ENCODE data around the gene ILDR2.
"Not testable (repeated sequence)": the region's sequence is repeated elsewhere in the genome, so short reads cannot be mapped to it uniquely, and the experiment has no call there.

Gene ILDR2

DNA sequence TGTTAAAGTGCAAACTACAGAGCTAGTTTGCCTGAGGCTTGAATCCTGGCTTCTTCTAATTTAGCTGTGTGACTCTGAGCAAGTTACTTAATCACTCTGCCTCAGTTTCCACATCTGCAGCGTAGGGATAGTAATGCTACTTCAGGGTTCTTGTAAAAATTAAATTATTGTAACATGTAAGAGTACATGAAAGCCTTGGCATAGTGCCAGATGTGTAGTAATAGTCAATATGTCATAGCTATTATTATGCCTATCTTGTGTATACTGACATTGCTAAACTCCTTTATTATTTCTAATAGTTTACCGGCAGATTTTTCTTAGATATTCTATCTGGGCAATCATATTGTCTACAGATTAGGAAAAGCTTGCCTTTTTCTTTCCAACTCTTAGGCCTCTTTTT, 92.4 kb downstream of the ILDR2 start:
- no peak for DNase-seq

DNA sequence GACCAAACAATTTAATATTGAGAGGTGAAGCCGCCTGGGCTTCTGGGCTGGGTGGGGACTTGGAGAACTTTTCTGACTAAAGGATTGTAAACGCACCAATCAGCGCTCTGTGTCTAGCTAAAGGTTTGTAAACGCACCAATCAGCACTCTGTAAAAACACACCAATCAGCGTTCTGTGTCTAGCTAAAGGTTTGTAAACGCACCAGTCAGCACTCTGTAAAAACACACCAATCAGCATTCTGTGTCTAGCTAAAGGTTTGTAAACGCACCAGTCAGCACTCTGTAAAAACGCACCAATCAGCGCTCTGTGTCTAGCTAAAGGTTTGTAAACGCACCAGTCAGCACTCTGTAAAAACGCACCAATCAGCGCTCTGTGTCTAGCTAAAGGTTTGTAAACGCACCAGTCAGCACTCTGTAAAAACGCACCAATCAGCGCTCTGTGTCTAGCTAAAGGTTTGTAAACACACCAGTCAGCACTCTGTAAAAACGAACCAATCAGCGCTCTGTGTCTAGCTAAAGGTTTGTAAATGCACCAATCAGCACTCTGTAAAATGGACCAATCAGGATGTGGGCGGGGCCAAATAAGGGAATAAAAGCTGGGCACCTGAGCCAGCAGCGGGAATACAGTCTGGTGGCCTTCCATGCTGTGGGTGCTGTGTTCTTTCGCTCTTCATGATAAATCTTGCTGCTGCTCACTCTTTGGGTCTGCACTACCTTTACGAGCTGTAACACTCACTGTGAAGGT, 97.0 kb downstream of the ILDR2 start:
- DNase-seq = not testable (repeated sequence)

DNA sequence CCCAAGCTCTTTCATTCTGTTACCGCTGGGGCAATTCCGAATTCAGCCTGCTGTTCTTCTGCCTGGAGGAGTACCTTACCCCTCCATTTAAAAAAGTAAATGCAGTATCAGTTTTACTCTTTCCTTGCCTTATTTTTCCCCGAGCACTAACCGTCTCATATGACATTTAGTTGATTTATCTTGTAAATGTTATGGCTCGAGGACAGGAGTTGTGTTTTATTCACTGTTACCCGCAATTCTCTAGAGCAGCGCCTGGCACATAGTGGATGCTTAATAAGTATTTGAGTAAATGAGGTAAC, 98.9 kb downstream of the ILDR2 start:
- no peak for DNase-seq

DNA sequence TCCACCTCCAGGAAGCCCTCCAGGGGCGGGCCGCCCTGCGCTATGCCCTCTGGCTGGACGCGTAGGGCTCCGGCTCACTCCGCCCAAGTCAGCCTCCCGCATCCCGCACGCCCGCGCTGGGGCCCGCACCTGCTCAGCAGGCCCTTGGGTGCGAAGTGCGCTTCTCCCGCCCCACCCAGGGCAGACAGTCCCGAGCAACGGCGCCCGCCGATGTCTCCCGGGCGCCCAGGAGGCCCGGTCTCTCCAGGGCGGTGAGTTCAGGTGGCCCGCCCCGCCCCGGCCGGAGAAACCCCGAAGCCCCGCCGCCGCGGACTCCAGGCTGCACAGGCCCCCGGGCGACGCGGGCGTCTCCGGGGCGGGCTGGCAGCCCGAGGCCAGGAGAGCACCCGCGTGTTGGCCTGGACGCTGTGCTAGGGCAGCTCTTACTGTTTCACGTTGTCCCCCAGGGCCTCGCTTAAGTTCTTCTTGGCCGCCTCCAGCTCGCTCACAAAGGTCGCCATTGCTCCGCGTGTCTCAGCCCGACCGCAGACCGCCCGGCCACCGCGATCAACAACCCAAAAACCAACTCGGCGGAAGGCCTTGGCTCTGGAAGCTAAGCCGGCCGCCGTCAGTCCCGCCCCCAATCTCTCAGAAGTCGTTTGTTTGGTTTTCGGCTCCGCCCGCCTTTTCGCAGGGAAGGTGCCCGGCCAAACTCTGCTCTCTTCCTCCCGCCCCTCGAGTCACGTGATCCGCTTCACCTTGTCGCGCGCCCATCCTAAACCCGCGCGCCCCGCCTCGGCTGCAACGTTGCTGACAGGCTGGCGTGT, 99.4 kb downstream of the ILDR2 start, which contains the start of gene TADA1:
Gene TADA1 (minus strand): TSS at position 531 of the 806 bp plus-strand sequence. CDS start 31 bp downstream, at position 500.
- DNase-seq = peak; percentile 100

DNA sequence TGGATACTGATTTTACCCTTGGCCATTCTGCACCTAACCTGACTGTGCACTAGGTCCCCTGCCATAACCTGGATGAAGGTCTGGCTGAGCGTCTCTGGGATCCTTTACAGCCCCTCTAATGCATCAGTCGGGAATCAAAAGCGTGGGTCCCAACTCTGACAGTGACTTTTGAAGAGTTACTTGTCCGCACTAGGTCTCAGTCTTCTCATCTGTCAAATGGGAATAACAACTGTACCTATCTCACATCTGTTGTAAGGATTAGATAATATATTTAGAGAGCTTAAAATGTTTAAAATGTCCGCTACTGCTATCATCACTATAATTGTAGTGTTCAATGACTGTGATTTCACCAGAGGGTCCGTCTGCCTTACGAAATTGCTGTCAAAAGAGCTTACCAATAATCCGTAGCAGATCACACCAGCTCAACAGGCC, 100.0 kb downstream of the ILDR2 start:
- DNase-seq = peak; percentile 22

DNA sequence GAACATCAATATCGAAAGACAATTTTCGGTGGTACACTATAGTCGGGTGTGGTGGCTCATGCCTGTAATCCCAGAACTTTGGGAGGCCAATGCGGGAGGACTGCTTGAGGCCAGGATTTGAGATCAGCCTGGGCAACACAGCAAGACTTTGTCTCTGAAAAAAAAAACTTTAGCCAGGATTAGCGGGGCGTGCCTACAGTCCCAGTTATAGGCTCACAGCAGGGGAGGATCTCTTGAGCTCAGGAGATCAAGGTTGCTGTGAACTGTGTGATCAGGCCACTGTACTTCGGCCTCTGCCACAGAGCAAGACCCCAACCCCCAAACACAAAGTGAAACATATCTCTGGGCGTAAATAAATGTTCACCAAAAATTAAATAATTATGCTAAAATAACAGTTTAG, 100.9 kb downstream of the ILDR2 start:
- no peak for DNase-seq

DNA sequence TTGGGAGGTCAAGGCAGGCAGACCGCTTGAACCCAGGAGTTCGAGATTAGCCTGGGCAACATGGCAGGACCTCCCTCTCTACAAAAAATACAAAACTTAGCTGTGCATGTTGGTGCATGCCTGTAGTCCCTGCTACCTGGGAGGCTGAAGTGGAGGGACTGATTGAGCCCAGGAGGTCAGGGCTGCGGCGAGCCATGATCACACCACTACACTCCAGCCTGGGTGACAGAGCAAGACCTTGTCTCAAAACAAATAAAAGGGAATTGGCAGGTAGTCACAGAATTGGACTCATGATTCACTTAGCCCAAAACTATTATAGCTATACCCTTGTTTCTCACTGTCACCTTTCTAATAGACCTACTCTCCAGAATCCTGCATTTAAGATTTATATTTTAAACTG, 104.8 kb downstream of the ILDR2 start:
- DNase-seq = no peak

DNA sequence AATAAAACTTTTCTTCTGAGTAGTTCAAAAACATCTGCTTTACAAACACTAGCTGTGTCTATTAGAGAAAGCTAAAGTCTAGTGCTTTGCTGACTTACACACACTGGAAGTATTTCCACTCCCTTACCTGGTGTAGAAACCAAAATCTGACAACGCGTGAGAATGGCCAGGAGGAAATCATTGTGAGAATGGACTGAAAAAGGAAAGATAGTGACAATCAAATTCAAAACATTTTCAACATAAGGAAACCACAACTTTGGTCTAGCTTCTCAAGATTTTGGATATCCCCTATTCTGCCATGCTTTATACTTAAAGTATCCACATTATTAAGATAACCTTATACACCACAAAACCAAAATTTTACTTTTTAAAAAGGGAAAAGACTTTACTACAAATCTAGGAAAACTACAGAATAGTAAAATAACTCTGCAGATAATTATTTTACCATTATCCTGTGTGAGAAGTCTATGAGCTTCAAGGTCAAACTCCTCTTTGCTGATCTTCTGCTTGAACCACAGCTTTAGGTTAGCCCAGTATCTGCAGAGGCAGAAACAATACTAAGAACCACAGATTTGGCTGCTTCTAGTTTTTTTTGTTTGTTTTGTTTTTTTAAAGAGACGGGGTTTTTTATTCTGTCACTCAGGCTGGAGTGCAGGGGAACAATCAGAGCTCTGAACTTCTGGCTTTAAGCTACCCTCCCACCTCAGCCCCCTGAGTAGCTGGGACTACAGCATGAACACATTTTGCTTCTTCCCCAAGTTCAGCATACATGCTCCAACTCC, 105.8 kb downstream of the ILDR2 start:
- no peak for DNase-seq

DNA sequence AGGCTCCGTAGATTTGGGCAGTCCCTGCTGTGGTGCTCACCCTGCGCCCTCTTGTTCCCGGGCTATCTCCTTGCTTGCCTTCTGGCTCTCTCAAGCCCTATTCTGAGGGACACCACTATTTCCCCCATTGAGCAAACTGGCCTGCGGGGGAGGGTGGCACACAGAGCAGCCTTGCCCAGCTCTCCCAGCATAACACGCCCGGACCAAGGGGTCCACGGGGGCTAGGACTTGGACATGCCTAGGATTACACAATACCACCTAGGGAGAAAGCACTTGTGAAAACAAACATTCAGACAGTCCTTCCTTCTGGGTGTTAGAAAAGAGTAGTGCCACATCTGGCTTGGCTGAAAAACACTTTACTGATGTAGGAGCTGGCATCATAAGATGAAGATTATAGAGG, 106.7 kb downstream of the ILDR2 start:
- no peak for DNase-seq

DNA sequence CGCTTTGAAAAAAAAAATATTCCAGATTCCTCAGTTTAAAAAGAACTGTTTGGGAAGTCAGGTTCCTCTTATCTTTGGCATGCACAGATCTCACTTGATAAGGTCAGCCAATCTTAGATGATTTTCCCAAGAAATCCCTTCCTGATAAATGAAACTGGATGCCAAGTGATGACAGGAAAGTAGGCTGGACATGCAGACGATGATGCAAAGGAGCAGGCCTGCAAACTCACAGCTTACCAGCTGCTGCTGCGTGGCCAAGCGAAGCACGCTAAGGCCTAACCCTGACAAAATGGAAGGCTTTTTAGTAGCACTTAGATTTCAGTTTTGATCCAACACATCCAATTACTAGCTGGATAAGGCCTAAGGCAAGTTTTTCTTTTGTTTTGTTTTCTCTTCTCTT, 109.4 kb downstream of the ILDR2 start:
- no peak for DNase-seq

DNA sequence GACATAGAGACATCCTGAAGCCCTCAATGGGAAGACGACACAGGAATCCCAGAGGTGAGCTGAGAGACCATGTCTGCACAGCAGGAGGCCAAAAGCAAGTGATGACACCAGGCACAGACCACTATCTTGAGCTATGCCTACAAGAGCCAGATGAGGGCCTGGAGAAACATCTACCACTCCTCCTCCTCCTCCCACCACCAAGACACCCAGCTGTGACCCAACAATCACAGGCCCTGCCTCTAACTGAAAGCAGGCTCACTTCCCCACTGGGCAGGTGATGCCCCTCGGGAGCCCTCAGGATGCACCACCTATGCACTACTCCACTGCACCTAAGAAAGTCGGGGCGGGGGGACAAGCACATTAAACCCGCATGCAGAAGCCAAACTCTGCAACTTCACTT, 115.7 kb downstream of the ILDR2 start:
- no peak for DNase-seq

DNA sequence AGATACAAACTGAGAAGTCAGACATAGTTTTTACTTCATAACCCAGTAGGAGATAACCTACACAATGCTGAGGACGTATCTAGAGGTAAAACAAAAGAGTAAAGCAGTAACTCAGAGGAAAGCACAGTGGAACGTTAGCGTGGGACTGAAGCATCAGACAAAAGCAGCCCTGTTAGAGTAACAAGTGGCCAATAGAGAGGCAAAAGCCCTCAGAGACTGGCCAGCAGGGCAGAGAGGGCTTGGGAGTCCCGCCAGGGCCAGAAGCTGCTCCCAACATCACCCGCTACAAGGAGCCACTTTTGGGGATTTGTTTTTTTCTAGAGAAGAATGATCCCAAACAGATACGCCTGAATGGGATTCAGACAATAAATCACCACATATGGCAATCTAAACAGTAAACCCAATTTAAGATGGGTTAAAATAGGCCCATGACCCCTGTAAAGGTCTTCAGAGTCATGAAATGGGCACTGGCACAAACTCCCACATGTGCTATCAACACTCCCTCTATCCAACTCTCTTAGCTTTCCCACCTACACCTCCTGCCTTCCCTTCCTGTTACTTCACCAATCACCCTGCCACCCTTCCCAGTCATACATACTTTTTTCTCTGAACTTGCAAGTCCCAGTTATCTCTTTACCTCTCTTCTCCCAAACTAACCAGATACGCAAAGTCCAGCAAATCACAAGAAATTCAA, 116.5 kb downstream of the ILDR2 start:
- DNase-seq = no peak
